Fibroblast of skin of scalp (primary cell): ENCODE data around the gene EPS8.
"Not testable (repeated sequence)": the region's sequence is repeated elsewhere in the genome, so short reads cannot be mapped to it uniquely, and the experiment has no call there.

Source experiments
- DNase-seq: peaks from one replicate; pipeline ENCODE4 v3.0.0-alpha.2; 2013

Gene EPS8

DNA sequence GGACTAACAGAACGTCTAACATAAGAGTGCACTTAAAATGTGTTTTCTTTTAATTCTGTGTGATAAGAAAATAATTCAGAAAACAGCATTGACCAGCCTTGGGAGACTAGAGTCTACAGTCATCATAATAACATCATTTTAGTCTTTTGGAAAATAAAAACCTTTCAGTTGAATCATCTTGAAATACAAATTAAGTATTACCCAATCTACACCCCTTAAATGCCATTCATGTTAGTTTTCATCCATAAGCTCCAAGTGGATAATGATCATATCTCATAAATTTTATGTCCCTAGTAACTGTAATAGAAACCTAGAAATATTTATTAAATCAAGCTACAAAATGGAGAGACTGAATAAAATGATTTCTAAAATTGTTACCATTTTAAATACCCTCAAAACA lies 32.4 kb downstream of the EPS8 start:
- peak; percentile 76 for DNase-seq

GRCh38 chr12:15754233-15754632 lies 35.0 kb downstream of the EPS8 start:
- DNase-seq, result no peak

DNA sequence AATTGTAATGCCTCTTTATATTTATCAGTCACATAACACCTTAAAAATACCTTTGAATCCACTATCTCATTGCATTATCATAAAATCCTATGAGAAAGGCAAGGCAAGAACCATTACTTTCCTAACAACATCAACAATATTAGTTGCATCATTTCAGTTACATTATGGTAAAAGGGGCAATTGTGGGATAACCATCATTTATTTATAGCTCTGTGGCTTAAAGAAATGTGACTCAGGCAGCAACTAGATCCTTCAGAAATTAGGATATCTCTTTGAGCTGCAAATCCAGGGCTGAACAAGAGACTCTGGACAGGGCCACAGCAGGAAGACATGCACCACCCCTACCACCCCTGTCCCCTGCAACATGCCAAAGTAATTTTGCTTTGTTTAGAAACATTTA lies 36.4 kb downstream of the EPS8 start:
- peak; percentile 73 for DNase-seq

DNA sequence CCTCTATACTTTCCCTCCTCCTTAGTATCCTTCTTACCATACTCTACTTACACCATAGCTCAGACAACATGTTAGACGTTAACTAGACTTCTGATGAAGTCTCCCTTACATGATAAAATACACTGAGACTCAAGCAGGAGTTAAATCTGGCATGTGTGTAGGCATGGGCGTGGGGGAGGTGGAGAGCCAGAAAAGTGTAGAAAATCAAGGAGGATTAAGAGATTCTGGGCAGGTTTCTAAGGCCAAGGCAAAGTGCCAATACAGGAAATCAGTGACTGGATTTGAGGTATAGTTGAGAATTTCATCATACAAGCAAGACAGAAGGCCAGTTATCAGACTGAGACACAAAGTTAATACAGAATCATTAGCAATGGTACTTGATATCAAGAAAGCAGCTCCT lies 37.4 kb downstream of the EPS8 start:
- no peak for DNase-seq

DNA sequence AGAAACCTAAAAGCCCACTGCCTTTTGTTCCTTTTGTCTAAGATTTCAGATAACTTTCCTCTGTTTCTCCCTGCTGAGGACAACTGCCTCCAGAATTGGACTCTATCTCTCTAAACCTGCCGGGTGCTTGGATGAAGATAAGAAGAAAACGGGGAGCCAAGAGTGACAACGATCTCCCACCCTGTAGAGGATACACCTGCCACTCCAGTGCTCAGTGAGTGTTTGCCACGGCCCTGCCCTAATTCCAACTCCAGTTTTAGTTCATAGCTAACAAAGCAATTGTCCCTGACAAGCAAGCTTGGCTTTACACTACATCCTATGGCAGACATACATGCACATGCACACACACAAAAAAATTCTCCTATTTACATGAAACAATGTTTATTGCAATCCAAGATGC lies 39.3 kb downstream of the EPS8 start:
- DNase-seq, result no peak

GRCh38 chr12:15741870-15742269 lies 47.3 kb downstream of the EPS8 start:
- DNase-seq, result not testable (repeated sequence)

DNA sequence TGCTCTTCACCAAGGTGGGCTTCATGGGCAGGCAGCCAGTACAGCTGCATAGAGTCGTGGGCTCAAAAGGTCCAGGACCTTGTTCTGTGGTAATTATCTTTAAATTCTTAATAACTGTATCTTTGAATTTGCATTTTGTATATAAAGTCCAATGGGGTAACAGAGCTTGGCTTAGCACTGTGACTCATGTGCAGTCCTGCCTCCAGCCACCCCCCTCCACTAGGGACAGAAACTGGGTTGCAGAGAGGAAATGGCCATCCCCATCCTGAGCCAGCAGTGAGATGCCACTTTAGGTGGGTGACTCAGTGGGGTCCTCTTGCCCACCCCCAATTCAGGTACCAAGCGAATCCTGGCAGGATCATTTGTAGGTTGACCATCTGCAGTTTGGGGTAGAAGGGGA lies 48.1 kb downstream of the EPS8 start:
- no peak for DNase-seq

DNA sequence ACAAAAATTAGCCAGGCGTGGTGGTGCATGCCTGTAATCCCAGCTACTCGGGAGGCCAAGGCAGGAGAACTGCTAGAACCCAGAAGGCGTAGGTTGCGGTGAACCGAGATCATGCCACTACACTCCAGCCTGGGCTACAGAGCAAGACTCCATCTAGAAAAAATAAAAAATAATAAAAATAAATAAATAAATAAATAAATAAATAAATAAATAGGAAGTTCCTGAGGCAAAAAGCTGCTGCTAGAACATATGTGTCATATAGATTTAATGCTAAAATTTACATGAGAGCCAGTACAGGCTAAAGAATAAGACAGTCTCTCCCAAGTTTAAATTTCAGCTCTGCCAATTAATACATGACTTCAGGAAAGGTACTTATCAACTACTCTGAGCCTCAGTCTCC lies 48.8 kb downstream of the EPS8 start:
- not testable (repeated sequence) for DNase-seq

DNA sequence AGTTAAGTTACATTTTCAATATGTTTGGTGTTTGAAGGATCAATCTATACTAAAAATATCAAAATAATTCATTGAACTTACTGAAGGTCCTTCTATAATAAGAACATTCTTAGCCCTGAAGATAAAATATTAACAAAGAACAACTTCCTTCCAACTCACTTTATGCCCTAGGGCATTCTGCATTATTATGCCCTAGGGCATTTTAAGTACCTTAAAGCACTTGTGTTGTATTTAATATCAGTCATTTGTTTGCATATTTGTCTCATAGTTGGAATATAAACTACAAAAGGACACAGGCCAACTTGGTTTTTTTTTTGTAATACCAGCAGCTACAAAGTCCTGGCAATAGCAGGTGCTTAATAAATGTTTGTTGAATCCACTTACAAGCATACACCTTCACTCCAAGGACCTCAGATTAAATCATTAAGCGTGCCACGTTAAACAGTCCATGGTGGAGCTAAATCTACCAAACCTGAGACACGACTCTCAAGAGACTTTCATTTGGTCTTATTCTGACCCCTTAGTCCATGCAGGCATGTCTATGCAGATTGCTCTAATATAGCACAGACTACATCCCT lies 50.7 kb downstream of the EPS8 start:
- DNase-seq, result no peak

GRCh38 chr12:15735837-15736615 lies 53.2 kb downstream of the EPS8 start:
- no peak for DNase-seq

DNA sequence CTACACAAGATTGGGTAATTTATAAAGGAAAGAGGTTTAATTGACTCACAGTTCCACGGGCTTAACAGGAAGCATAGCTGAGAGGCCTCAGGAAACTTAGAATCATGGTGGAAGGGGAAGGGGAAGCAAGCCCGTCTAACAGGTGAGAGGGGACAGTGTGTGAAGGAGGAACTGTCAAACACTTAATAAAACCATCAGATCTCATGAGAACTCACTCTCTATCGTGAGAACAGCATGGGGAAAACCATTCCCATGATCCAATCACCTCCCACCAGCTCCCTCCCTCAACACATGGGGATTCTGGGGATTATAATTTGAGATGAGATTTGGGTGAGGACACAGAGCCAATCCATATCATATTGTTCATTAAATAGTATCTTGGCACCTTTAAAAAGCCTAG lies 56.1 kb downstream of the EPS8 start:
- DNase-seq, result no peak

DNA sequence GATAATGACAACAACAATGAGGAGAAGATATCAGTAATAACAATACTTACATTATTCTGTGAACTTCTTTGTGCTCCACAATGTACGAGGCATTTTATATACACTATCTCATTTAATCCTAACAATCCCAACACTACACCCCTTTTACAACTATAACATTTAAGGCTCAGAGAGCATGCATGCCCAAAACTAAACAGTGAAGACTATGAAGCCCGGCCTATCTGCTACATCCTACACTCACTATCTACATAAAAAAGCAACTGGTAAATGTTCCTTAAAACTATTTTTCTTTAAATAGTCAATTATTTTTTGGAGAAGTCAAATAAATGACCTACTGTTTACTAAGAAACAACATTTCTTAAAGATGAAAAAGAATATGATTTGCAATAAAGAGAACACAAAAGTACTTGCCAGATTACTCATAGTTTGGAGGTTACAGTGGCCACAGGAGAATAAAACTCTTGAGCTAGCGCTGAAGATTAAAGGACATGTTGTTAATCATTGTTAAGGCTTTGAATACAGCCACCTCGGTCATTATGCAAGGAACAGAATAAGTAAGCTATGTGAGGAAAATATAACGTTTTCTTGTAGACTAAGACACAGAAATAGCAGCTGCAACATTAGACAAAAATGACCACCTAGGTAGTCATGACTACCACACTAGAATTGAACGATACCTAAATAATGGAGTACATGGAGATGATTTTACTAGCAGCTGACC lies 56.7 kb downstream of the EPS8 start:
- peak; percentile 22 for DNase-seq

DNA sequence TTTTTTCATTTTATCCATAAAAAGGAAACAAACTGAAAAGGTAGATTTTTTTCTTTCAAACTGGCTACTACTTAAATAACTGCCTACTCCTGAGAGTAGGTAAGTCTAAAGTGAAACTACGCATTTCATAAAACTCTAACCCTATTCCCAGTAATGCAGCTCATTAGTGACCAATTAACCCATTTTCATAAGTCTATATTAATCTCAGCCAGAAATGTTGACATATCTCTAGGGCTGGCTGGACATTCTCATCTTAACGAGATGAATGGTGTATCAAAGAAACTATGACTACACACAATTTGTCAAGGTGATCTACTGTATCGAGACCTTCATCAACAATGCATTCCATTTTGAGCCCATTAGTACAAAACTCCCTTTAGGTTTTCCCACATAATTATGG lies 57.2 kb downstream of the EPS8 start:
- DNase-seq, result no peak

GRCh38 chr12:15729097-15729496 lies 60.1 kb downstream of the EPS8 start:
- no peak for DNase-seq

DNA sequence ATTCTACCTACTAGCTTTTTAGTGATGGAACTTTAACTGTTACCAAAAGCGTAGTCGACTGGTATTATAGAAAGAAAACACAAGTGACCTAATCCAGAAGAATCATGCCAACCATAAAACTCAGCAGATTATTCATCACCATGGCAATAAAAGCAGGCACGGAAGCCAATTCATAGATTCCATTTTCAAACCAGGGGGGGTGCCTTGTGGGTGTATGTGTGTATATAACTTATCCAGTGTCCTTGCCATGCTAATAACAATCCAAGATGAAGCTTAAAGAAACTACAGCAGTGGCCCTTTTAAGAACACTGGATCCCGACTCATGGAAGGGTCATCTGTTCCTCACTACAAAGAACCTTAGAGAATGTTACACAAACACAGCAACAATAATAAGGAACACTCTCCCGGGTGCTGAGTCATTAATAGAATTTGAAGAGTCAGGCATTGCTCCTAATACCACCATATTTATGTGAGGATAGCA lies 61.0 kb downstream of the EPS8 start:
- DNase-seq, result peak; percentile 83

GRCh38 chr12:15726878-15727150 lies 62.4 kb downstream of the EPS8 start:
- DNase-seq, result no peak

DNA sequence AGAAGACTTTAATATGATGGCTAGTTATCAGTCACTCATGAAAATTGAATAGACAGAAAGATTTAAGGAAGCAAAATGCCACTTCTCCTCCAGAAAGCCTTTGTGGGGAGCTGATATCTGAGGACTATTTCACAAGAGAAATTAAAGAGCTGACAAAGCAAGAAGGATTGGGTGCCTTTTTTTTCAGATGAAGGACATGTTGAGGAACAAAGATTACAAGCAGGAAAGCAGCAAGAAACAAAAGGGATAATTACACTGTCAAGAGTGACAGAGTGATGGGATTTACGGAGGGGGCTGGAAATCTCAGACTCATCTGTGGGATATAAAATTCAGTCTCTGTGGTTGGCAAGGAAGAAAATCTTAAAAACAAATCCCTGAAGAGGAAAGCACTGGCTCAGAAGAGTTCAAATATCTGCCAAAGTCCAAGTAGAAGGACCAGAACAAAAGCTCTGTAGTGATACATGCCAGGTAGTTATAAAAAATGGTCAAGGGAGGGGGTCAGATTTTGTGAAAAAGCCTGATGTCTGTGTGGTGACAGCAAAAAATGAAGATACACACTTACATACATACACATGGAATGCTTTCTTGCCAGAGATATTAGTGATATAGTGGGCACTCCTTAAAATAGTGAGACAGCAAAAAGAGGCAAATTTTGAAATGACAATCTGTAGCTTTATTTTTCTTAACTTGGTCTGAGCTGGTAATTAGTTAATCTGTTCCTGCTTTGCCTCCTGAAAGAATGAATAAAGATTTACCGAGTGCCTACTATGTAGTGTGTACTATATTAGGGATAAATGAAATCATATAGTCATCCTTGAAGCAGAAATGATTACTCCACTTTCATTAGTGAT lies 62.9 kb downstream of the EPS8 start:
- peak; percentile 64 for DNase-seq

DNA sequence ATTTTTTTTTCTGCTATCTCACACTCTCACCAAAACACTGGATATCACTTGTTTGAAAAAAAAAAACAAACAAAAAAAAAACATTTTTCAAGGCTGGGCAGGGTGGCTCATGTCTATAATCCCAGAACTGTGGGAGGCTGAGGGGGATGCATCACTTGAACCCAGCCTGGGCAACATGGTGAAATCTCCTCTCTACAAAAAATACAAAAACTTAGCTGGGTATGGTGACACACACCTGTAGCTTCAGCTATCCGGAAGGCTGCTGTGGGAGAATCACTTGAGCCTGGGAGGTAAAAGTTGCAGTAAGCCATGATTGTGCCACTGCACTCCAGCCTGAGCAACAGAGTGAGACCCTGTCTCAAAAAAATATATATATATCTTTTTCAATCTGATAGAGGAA lies 66.2 kb downstream of the EPS8 start:
- no peak for DNase-seq

DNA sequence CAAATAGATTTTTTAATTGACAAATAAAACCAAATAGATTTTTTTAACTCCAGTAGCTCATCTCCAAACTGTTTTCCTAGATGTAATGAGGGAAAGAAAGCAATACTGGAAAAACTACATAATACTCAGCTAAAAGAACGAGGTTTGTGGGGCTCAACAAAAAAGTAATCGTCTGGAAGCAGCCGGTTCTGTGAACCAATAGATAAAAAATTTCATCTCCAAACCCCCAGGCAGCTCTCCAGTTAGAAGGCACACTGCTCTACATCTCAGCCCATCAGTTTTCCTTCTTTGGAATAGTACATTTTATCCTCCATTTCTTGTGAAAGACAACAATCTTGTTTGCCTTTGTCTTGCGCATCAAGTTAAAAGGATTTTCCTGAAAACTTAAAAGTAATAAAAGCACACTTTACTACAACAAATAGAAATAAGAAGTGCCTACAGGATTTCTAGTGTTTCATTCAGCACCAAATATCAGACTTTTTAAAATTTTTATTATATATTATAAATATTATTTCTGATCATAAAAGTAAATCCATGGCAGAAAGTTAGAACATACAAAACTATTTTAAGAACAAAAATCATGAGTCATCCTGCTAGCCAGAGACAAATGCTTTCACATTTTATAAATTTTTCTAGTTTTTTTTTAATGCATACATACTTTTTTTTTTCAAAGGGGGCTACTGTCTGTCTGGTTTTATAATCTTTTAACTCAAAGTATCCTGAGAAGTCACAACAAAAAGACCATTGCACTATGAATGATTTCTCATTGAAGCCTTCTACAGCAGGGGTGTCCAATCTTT lies 67.7 kb downstream of the EPS8 start:
- peak; percentile 74 for DNase-seq

DNA sequence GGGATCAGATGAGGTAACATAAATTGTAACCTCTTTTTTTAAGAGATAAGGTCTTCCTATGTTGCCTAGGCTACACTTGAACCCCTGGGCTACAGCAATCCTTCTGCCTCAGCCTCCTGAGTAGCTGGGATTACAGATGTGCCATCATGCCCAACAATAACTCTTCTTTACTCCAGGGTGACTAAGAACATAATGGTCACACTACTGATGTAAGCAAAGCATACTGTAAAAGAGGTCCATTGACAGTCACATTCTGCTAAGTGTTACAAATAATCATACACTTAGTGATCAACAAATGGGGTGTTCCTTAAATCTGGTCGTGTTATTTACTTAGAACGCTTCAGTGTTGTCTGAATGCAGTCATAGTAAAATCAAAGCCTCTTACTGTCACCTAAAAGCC lies 68.9 kb downstream of the EPS8 start:
- no peak for DNase-seq

DNA sequence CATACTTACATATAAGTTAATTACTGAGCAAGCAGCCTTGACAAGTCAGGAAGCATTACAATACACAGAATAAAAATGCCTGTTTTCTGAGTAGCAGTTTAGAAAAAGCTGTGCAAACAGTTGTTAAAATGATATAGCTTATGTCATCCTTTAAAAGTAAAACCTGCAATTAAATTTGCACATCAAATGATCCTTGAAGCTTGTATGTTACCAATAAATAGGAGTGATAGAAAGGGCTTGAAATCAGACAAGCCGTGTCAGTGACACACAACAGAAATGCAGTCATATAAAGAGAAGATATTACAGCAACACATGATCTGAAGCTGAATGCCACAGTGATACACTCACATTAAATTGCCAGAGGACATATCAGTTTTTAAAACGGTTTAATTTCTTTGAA lies 70.0 kb downstream of the EPS8 start:
- DNase-seq, result no peak

DNA sequence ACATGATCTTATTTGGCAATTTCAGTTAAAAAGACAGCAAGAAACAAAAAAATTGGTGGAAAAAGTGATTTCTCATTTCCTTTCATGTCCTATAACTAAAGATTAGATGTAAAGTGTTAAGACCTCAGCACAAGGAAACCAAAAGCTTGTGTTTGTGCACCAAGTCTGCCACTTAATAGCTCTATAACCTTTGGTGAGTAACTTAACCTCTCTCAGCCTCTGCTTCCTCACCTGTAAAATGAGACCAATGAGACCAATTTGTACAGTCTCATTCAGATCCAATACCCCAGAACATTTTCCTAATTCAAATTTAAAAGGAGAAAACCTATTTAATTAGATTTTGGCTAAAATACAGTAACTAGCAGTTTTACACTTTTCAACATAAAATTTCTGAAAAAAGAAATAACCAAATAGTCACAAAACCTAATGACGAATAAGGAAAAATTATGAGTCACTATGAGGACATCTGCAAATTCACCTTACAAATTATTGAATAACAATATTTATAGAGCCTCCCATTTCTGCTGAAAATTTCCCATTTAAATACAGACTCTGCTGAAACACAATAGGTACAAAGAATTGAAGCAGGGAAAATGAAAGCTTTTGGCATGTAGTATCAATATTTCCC lies 71.1 kb downstream of the EPS8 start:
- DNase-seq, result no peak
